Peyer's patch (tissue), 4 donors: ENCODE data around the gene CCL26. TPM values are rescaled to one million over a fixed set of nuclear protein-coding genes. Genes with fewer than 3 reads are reported as not detected.
"Not testable (repeated sequence)": the region's sequence is repeated elsewhere in the genome, so short reads cannot be mapped to it uniquely, and the experiment has no call there.

Source experiments
- DNase-seq, 3 donors: peaks; one replicate each; pipeline ENCODE4 v3.0.0-alpha.2; 2017 to 2019
- H3K27ac ChIP-seq, 4 donors: fragments of 200-600 bp; sonication (generic); one replicate each; pipeline ENCODE4 v1.5.1; 2016 to 2019
- H3K27me3 ChIP-seq, 2 donors: fragments of 200-600 bp; sonication (generic); one replicate each; pipeline ENCODE4 v1.5.1; 2019
- H3K36me3 ChIP-seq, 3 donors: fragments of 200-600 bp; sonication (generic); one replicate each; pipeline ENCODE4 v1.5.1; 2016 to 2019
- H3K4me1 ChIP-seq, 4 donors: fragments of 200-600 bp; sonication (generic); one replicate each; pipeline ENCODE4 v1.5.1; 2016 to 2019
- H3K4me3 ChIP-seq, 4 donors: fragments of 200-600 bp; sonication (generic); 1 replicate in 3 of 4; 2 replicates in 1 of 4; pipeline ENCODE4 v1.5.1; 2016 to 2019; ENCODE audit warnings: mild to moderate bottlenecking in 1 of 4
- H3K9me3 ChIP-seq, 4 donors: fragments of 200-600 bp; sonication (generic); one replicate each; pipeline ENCODE4 v1.5.1; 2016 to 2019; ENCODE audit warnings: mild to moderate bottlenecking in 1 of 4
- POLR2A ChIP-seq, 2 donors: fragments of 450-650 bp; IDR thresholded peaks; one replicate each; pipeline ENCODE4 v1.5.1; 2017; ENCODE audit warnings: antibody characterized with exemption in 2 of 2, mild to moderate bottlenecking in 2 of 2, moderate library complexity in 2 of 2
- total RNA-seq, 4 donors: library from RNA; depleted of rRNA; stranded (reverse); fragments of >200 nt; gene quantifications; one replicate each; pipeline ENCODE4 v1.1.0, GENCODE V29; 2016
- TF ChIP-seq, protein P1 (sequence below), 6 experiments: fragments of 450-650 bp in 4 of 6; fragments of 200-600 bp in 2 of 6; sonication (generic) in 1 of 6; IDR thresholded peaks; one replicate each; pipeline ENCODE4 v1.5.1; 2017 to 2019; ENCODE audit warnings: antibody characterized with exemption in 6 of 6, mild to moderate bottlenecking in 3 of 6, moderate library complexity in 1 of 6

CCL26 gene
- total RNA-seq, 4 donors from 2014 or later: not detected

DNA sequence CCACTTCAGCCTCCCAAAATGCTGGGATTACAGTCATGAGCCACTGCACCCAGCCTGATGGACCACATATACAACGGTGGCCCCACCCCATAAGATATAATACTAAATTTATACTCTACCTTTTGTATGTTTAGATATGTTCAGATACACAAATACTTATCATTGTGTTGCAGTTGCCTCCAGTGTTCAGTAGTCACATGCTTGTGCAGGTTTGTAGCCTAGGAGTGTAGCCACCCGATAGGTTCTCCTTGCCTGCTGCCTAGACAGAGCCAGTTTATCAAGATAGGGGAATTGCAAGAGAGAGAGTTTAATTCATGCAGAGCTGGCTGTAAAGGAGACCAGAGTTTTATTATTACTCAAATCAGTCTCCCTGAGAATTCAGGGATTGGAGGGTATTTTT lies 32.0 kb upstream of the CCL26 start:
- Histone ChIP-seq H3K36me3 (no peaks in the 10 kb centered on the region), H3K9me3 (peaks cover 0 to 12% (median 4%) of the 10 kb centered on the region in 4 donors), H3K4me3 (no peak overlapping the region), H3K27ac (no peak overlapping the region), H3K4me1 (no peaks in the 10 kb centered on the region), H3K27me3 (no peaks in the 10 kb centered on the region)
- no peak for DNase-seq
- TF ChIP-seq POLR2A (IDR thresholded peaks at IDR 0.05): no peak
- TF ChIP-seq, protein P1, sequence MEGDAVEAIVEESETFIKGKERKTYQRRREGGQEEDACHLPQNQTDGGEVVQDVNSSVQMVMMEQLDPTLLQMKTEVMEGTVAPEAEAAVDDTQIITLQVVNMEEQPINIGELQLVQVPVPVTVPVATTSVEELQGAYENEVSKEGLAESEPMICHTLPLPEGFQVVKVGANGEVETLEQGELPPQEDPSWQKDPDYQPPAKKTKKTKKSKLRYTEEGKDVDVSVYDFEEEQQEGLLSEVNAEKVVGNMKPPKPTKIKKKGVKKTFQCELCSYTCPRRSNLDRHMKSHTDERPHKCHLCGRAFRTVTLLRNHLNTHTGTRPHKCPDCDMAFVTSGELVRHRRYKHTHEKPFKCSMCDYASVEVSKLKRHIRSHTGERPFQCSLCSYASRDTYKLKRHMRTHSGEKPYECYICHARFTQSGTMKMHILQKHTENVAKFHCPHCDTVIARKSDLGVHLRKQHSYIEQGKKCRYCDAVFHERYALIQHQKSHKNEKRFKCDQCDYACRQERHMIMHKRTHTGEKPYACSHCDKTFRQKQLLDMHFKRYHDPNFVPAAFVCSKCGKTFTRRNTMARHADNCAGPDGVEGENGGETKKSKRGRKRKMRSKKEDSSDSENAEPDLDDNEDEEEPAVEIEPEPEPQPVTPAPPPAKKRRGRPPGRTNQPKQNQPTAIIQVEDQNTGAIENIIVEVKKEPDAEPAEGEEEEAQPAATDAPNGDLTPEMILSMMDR (IDR thresholded peaks at IDR 0.05): no peak

DNA sequence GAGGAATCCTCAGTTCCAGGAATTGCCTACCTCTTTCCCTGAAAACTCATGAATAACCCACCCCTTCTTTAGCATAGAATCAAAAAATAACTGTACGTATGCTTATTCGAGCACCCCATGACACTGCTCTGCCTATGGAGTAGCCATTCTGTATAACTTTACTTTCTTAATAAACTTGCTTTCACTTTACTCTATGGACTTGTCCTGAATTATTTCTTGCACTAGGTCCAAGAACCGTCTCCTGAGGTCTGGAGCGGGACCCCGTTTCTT lies 30.5 kb upstream of the CCL26 start:
- no peak for TF ChIP-seq POLR2A (IDR thresholded peaks at IDR 0.05)
- TF ChIP-seq, protein P1 (IDR thresholded peaks at IDR 0.05): no peak
- no peak for DNase-seq
- Histone ChIP-seq H3K4me3 (no peak overlapping the region), H3K27ac (no peak overlapping the region), H3K36me3 (no peaks in the 10 kb centered on the region), H3K27me3 (no peaks in the 10 kb centered on the region), H3K4me1 (no peaks in the 10 kb centered on the region), H3K9me3 (peaks cover 0 to 9% (median 4%) of the 10 kb centered on the region in 4 donors)

DNA sequence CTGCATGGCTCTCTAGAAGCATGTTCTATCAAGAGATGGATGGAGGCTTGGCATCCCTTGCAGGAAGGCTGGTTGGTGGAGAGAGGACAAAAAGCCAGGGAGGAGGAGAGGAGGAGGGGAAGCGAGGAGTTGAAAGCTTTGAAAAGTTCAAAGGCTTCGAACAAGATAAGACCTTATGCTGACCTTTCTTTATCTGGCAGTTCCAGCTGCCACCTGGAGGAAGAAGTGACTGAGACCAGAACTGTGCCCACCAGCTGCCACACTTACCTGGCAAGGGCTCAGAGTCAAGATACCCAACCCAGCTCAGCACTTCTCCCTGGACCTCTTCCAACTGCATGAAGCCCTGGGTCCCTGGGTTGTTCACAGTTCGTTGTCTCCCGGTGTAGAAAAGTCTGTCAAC lies 26.8 kb upstream of the CCL26 start:
- H3K4me3 ChIP-seq: no peak overlapping the region
- H3K27ac ChIP-seq: no peak overlapping the region
- H3K27me3 ChIP-seq: no peaks in the 10 kb centered on the region
- no peaks in the 10 kb centered on the region for H3K4me1 ChIP-seq
- TF ChIP-seq, protein P1 (IDR thresholded peaks at IDR 0.05): peak in 2 of 6 experiments; percentile 4 to 10
- TF ChIP-seq POLR2A (IDR thresholded peaks at IDR 0.05): no peak
- peak in 1 of 3 donors; percentile 49 for DNase-seq
- H3K9me3 ChIP-seq: no peaks in the 10 kb centered on the region
- H3K36me3 ChIP-seq: no peaks in the 10 kb centered on the region

DNA sequence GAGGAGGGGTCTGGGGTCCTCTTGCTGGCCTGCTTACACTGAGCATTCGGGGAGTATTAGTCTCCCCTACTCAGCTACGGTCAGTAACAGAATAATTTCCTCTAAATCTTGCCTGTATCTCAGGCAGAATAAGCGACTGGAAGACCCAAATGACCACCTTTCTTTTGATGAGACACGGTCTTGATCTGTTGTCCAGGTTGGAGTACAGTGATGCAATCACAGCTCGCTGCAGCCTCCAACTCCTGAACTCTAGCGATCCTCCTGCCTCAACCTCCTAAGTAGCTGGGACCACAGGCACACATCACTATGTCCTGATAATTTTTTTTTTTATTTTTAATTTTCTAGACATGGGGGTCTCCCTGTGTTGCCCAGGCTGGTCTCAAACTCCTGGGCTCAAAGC lies 24.4 kb upstream of the CCL26 start:
- Histone ChIP-seq H3K36me3 (no peaks in the 10 kb centered on the region), H3K27ac (peak overlapping the region in 2 of 4 donors; percentile 39 to 50), H3K9me3 (no peaks in the 10 kb centered on the region), H3K4me3 (no peak overlapping the region), H3K4me1 (peaks cover 0 to 4% (median 0%) of the 10 kb centered on the region in 4 donors), H3K27me3 (no peaks in the 10 kb centered on the region)
- no peak for DNase-seq
- TF ChIP-seq, protein P1 (IDR thresholded peaks at IDR 0.05): no peak
- TF ChIP-seq POLR2A (IDR thresholded peaks at IDR 0.05): no peak

DNA sequence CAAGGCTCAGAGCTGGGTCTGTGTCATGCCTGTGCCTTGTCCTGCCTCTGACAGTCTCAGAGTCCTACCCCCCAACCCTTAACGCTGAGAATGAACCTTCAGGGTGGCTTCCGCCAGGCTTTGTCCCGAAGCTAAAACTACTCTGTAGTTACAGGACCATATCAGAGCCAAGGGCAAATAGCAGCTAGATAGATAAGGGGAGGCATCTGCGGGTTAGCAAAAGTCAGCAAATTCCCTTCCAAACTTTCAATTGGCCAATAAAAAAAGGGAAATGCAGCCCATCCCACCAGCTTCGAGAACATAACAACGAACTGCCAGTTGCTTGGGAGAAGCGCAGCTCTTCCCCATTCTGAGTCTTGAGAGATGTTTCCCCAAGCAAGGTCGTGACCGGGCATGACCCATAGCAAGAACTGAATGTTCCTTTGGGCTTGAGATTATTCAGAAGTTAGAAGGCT lies 23.8 kb upstream of the CCL26 start:
- Histone ChIP-seq H3K4me3 (no peak overlapping the region), H3K27me3 (no peaks in the 10 kb centered on the region), H3K27ac (peak overlapping the region in 3 of 4 donors; percentile 5 to 68 (median 67)), H3K9me3 (no peaks in the 10 kb centered on the region), H3K4me1 (peaks cover 0 to 9% (median 0%) of the 10 kb centered on the region in 4 donors), H3K36me3 (no peaks in the 10 kb centered on the region)
- TF ChIP-seq POLR2A (IDR thresholded peaks at IDR 0.05): no peak
- TF ChIP-seq, protein P1 (IDR thresholded peaks at IDR 0.05): no peak
- DNase-seq: peak in 1 of 3 donors; percentile 63

DNA sequence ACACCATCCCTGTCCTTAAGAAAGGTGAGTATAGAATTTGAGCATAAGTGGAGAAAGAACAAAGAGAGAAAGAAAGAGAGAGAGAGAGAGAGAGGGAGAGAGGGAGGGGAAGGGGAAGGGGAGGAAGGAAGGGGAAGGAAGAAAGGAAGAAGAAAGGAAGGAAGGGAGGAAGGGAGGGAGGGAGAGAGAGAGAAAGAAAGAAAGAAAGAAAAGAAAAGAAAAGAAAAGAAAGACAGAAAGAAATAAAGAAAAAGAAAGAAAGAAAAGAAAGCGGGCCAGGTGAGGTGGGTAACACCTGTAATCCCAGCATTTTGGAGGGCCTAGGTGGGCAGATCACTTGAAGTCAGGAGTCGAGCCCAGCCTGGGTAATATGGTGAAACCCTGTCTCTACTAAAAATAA lies 21.7 kb upstream of the CCL26 start:
- H3K9me3 ChIP-seq: no peaks in the 10 kb centered on the region
- no peak overlapping the region for H3K27ac ChIP-seq
- TF ChIP-seq POLR2A (IDR thresholded peaks at IDR 0.05): no peak
- TF ChIP-seq, protein P1 (IDR thresholded peaks at IDR 0.05): no peak
- H3K36me3 ChIP-seq: no peaks in the 10 kb centered on the region
- no peaks in the 10 kb centered on the region for H3K27me3 ChIP-seq
- no peak overlapping the region for H3K4me3 ChIP-seq
- peaks cover 0 to 9% (median 0%) of the 10 kb centered on the region in 4 donors for H3K4me1 ChIP-seq
- DNase-seq: no peak

DNA sequence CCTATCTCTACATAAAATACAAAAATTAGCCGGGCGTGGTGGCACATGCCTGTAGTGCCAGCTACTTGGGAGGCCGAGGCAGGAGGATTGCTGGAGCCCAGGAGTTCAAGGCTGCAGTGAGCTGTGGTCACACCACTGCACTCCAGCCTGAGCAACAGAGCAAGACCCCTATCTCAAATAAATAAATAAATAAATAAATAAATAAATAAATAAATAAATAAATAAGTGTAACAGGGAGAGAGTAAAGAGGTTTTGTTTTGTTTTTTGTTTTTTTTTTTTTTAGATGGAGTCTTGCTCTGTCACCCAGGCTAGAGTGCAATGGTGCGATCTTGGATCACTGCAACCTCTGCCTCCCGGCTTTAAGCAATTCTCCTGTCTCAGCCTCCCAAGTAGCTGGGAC lies 20.6 kb upstream of the CCL26 start:
- H3K36me3 ChIP-seq, DNase-seq, H3K4me3 ChIP-seq, H3K27me3 ChIP-seq, H3K27ac ChIP-seq, H3K9me3 ChIP-seq, H3K4me1 ChIP-seq: not testable (repeated sequence)
